ENCODE results near the gene PIK3R3.

The PIK3R3 gene

GRCh38 chr1:46036894-46037839, 95.3 kb downstream of the PIK3R3 start:
- Histone ChIP-seq H3K9me3 (replicated peaks in 1 of 2; ENCODE audit: control insufficient read depth in 2 of 2, insufficient read depth in 1 of 2, low read depth in 1 of 2, low read length in 2 of 2) (no peaks in the 10 kb centered on the region), H3K4me1 (ENCODE audit: control insufficient read depth in 2 of 2, insufficient read depth in 1 of 2, low read depth in 1 of 2, low read length in 2 of 2) (peaks cover 0 to 2% of the 10 kb centered on the region in 2 donors), H2BK5ac (ENCODE audit: low read length) (no peak overlapping the region), H2AFZ (ENCODE audit: low read length) (no peak overlapping the region), H3K14ac (ENCODE audit: low read length) (no peak overlapping the region), H4K8ac (ENCODE audit: low read depth, low read length) (no peak overlapping the region), H2BK15ac (ENCODE audit: low read length) (no peak overlapping the region), H3K36me3 (replicated peaks in 1 of 2; ENCODE audit: control insufficient read depth in 2 of 2, insufficient read depth in 2 of 2, low read length in 2 of 2) (peaks cover 34 to 91% of the 10 kb centered on the region in 2 donors), H3K4me3 (ENCODE audit: low read length in 2 of 2) (no peak overlapping the region), H3K27ac (replicated peaks; ENCODE audit: low read length) (no peak overlapping the region), H3K79me1 (ENCODE audit: low read depth, low read length) (peaks cover 2% of the 10 kb centered on the region), H2BK12ac (ENCODE audit: low read length) (no peak overlapping the region), H3K4me2 (ENCODE audit: insufficient read depth, low read length, poor library complexity, severe bottlenecking) (no peak overlapping the region), H4K91ac (ENCODE audit: low read depth, low read length, poor library complexity) (no peak overlapping the region), H2BK120ac (ENCODE audit: low read depth, low read length) (no peak overlapping the region), H3K9ac (ENCODE audit: low read depth, low read length, poor library complexity) (no peak overlapping the region), H3K23ac (ENCODE audit: low read depth, low read length, poor library complexity) (no peak overlapping the region), H3K27me3 (ENCODE audit: control insufficient read depth in 3 of 3, insufficient read depth in 3 of 3, low read depth in 1 of 3, low read length in 3 of 3) (no peaks in the 10 kb centered on the region), H3K4ac (ENCODE audit: low read length) (no peak overlapping the region), H3K18ac (ENCODE audit: low read length) (no peak overlapping the region), H2AK5ac (ENCODE audit: low read depth, low read length) (no peak overlapping the region)
- peak; percentile 74 for DNase-seq (ENCODE audit: low spot score)
- WGBS, 2 donors (ENCODE audit: extremely low coverage in 2 of 2, insufficient read length in 2 of 2, insufficient replicate concordance in 1 of 2), result no CpG with 5 or more reads among the region's 11 CpGs

GRCh38 chr1:46034601-46035516, 97.6 kb downstream of the PIK3R3 start:
- DNase-seq (ENCODE audit: low spot score), result no peak
- H2BK12ac ChIP-seq (ENCODE audit: low read length), result no peak overlapping the region
- H2AK5ac ChIP-seq (ENCODE audit: low read depth, low read length), result no peak overlapping the region
- no peak overlapping the region for H4K91ac ChIP-seq (ENCODE audit: low read depth, low read length, poor library complexity)
- peak overlapping the region; percentile 24 for H3K9ac ChIP-seq (ENCODE audit: low read depth, low read length, poor library complexity)
- H3K27ac ChIP-seq (replicated peaks; ENCODE audit: low read length), result no peak overlapping the region
- H2BK5ac ChIP-seq (ENCODE audit: low read length), result no peak overlapping the region
- no peak overlapping the region for H4K8ac ChIP-seq (ENCODE audit: low read depth, low read length)
- no peak overlapping the region for H3K14ac ChIP-seq (ENCODE audit: low read length)
- no peak overlapping the region for H2BK120ac ChIP-seq (ENCODE audit: low read depth, low read length)
- no peak overlapping the region for H2BK15ac ChIP-seq (ENCODE audit: low read length)
- H3K18ac ChIP-seq (ENCODE audit: low read length), result no peak overlapping the region
- peaks cover 0 to 2% of the 10 kb centered on the region in 2 donors for H3K4me1 ChIP-seq (ENCODE audit: control insufficient read depth in 2 of 2, insufficient read depth in 1 of 2, low read depth in 1 of 2, low read length in 2 of 2)
- WGBS, 2 donors (ENCODE audit: extremely low coverage in 2 of 2, insufficient read length in 2 of 2, insufficient replicate concordance in 1 of 2), result no CpG with 5 or more reads among the region's 27 CpGs
- H3K23ac ChIP-seq (ENCODE audit: low read depth, low read length, poor library complexity), result peak overlapping the region; percentile 43
- no peak overlapping the region for H3K4me3 ChIP-seq (ENCODE audit: low read length in 2 of 2)
- peaks cover 2% of the 10 kb centered on the region for H3K79me1 ChIP-seq (ENCODE audit: low read depth, low read length)
- no peaks in the 10 kb centered on the region for H3K27me3 ChIP-seq (ENCODE audit: control insufficient read depth in 3 of 3, insufficient read depth in 3 of 3, low read depth in 1 of 3, low read length in 3 of 3)
- H2AFZ ChIP-seq (ENCODE audit: low read length), result no peak overlapping the region
- H3K4me2 ChIP-seq (ENCODE audit: insufficient read depth, low read length, poor library complexity, severe bottlenecking), result no peak overlapping the region
- H3K4ac ChIP-seq (ENCODE audit: low read length), result no peak overlapping the region
- H3K36me3 ChIP-seq (replicated peaks in 1 of 2; ENCODE audit: control insufficient read depth in 2 of 2, insufficient read depth in 2 of 2, low read length in 2 of 2), result peaks cover 35 to 91% of the 10 kb centered on the region in 2 donors
- no peaks in the 10 kb centered on the region for H3K9me3 ChIP-seq (replicated peaks in 1 of 2; ENCODE audit: control insufficient read depth in 2 of 2, insufficient read depth in 1 of 2, low read depth in 1 of 2, low read length in 2 of 2)

GRCh38 chr1:46030876-46031660, 101.4 kb downstream of the PIK3R3 start:
- no peak overlapping the region for H3K9ac ChIP-seq (ENCODE audit: low read depth, low read length, poor library complexity)
- no peak overlapping the region for H4K8ac ChIP-seq (ENCODE audit: low read depth, low read length)
- no peak overlapping the region for H3K4me3 ChIP-seq (ENCODE audit: low read length in 2 of 2)
- H3K23ac ChIP-seq (ENCODE audit: low read depth, low read length, poor library complexity), result no peak overlapping the region
- no peak for DNase-seq (ENCODE audit: low spot score)
- H2BK5ac ChIP-seq (ENCODE audit: low read length), result peak overlapping the region; percentile 47
- peaks cover 2% of the 10 kb centered on the region for H3K79me1 ChIP-seq (ENCODE audit: low read depth, low read length)
- WGBS, 2 donors (ENCODE audit: extremely low coverage in 2 of 2, insufficient read length in 2 of 2, insufficient replicate concordance in 1 of 2), result no CpG with 5 or more reads among the region's 26 CpGs
- H2AK5ac ChIP-seq (ENCODE audit: low read depth, low read length), result no peak overlapping the region
- H2BK120ac ChIP-seq (ENCODE audit: low read depth, low read length), result no peak overlapping the region
- H3K18ac ChIP-seq (ENCODE audit: low read length), result peak overlapping the region; percentile 42
- H3K27me3 ChIP-seq (ENCODE audit: control insufficient read depth in 3 of 3, insufficient read depth in 3 of 3, low read depth in 1 of 3, low read length in 3 of 3), result no peaks in the 10 kb centered on the region
- peak overlapping the region; percentile 13 for H3K14ac ChIP-seq (ENCODE audit: low read length)
- no peak overlapping the region for H2BK12ac ChIP-seq (ENCODE audit: low read length)
- H3K4me1 ChIP-seq (ENCODE audit: control insufficient read depth in 2 of 2, insufficient read depth in 1 of 2, low read depth in 1 of 2, low read length in 2 of 2), result no peaks in the 10 kb centered on the region
- peaks cover 35 to 93% of the 10 kb centered on the region in 2 donors for H3K36me3 ChIP-seq (replicated peaks in 1 of 2; ENCODE audit: control insufficient read depth in 2 of 2, insufficient read depth in 2 of 2, low read length in 2 of 2)
- no peak overlapping the region for H3K4ac ChIP-seq (ENCODE audit: low read length)
- H3K27ac ChIP-seq (replicated peaks; ENCODE audit: low read length), result no peak overlapping the region
- H4K91ac ChIP-seq (ENCODE audit: low read depth, low read length, poor library complexity), result no peak overlapping the region
- H2BK15ac ChIP-seq (ENCODE audit: low read length), result no peak overlapping the region
- no peak overlapping the region for H3K4me2 ChIP-seq (ENCODE audit: insufficient read depth, low read length, poor library complexity, severe bottlenecking)
- H2AFZ ChIP-seq (ENCODE audit: low read length), result no peak overlapping the region
- no peaks in the 10 kb centered on the region for H3K9me3 ChIP-seq (replicated peaks in 1 of 2; ENCODE audit: control insufficient read depth in 2 of 2, insufficient read depth in 1 of 2, low read depth in 1 of 2, low read length in 2 of 2)
